Neural cell (in vitro differentiated cells): ENCODE measurements around the gene DOK5. TPM values are rescaled to one million over a fixed set of nuclear protein-coding genes. Genes with fewer than 3 reads are reported as not detected.

ENCODE experiments used
- H2AFZ ChIP-seq: fragments of 200-600, 300-800 bp; sonication (generic), shearing (Covaris generic); 2 replicates; pipeline ENCODE4 v1.6.0; 2014; ENCODE audit warnings: low read depth, mild to moderate bottlenecking, antibody characterized with exemption, low read length, moderate library complexity
- H3F3A ChIP-seq: fragments of 200-600 bp; shearing (Covaris generic); 2 replicates; pipeline ENCODE4 v1.6.1; 2016; ENCODE audit warnings: mild to moderate bottlenecking, moderate library complexity, mixed read lengths, antibody characterized with exemption, low read length; ENCODE audit not compliant: insufficient read depth, poor library complexity, severe bottlenecking
- H3K27ac ChIP-seq: fragments of 200-600, 300-800 bp; sonication (generic), shearing (Covaris generic); 2 replicates; pipeline ENCODE4 v1.5.1; 2014; ENCODE audit warnings: mild to moderate bottlenecking, low read length, moderate library complexity
- H3K27me3 ChIP-seq: fragments of 300-800, 200-600 bp; sonication (generic), shearing (Covaris generic); 2 replicates; pipeline ENCODE4 v1.6.0; 2014; ENCODE audit warnings: mild to moderate bottlenecking, low read depth, low read length, moderate library complexity; ENCODE audit not compliant: insufficient read depth
- H3K36me3 ChIP-seq: fragments of 300-800, 200-600 bp; sonication (generic), shearing (Covaris generic); 2 replicates; pipeline ENCODE4 v1.5.1; 2014; ENCODE audit warnings: mild to moderate bottlenecking, antibody characterized with exemption, low read length, moderate library complexity; ENCODE audit not compliant: insufficient read depth
- H3K4me2 ChIP-seq: fragments of 300-800, 200-600 bp; sonication (generic), shearing (Covaris generic); 2 replicates; pipeline ENCODE4 v1.6.0; 2014; ENCODE audit warnings: mild to moderate bottlenecking, low read length
- H3K4me3 ChIP-seq: fragments of 300-800, 200-600 bp; sonication (generic), shearing (Covaris generic); 2 replicates; pipeline ENCODE4 v1.5.1; 2014; ENCODE audit warnings: mild to moderate bottlenecking, low read length, moderate library complexity
- H3K79me2 ChIP-seq: fragments of 200-600 bp; shearing (Covaris generic); replicated peaks from 2 replicates; pipeline ENCODE4 v1.6.0; 2014; ENCODE audit warnings: mild to moderate bottlenecking, low read length, moderate library complexity; ENCODE audit not compliant: insufficient read depth
- H3K9ac ChIP-seq: fragments of 300-800, 200-600 bp; sonication (generic), shearing (Covaris generic); 2 replicates; pipeline ENCODE4 v1.6.1; 2016; ENCODE audit warnings: mild to moderate bottlenecking, low read length, mixed read lengths
- H3K9me2 ChIP-seq: fragments of 200-600 bp; shearing (Covaris generic); 2 replicates; pipeline ENCODE4 v1.6.1; 2016; ENCODE audit warnings: mild to moderate bottlenecking, low read length, mixed read lengths; ENCODE audit not compliant: insufficient read depth
- H3K9me3 ChIP-seq: fragments of 200-600, 300-800 bp; sonication (generic), shearing (Covaris generic); 2 replicates; pipeline ENCODE4 v1.6.1; 2016; ENCODE audit warnings: mild to moderate bottlenecking, mixed run types, low read length, moderate library complexity, mixed read lengths
- H4K20me1 ChIP-seq: fragments of 200-600 bp; shearing (Covaris generic); 2 replicates; pipeline ENCODE4 v1.6.1; 2016; ENCODE audit warnings: mild to moderate bottlenecking, mixed run types; ENCODE audit not compliant: insufficient read depth
- EP300 ChIP-seq: fragments of 450-650 bp; conservative IDR thresholded peaks from 2 replicates; pipeline ENCODE4 v1.6.1; 2014; ENCODE audit warnings: antibody characterized with exemption, mild to moderate bottlenecking, moderate library complexity; ENCODE audit not compliant: poor library complexity, severe bottlenecking
- EZH2 ChIP-seq: fragments of 200-600, 300-800 bp; shearing (Covaris generic), sonication (generic); IDR thresholded peaks from 2 replicates; pipeline ENCODE4 v1.6.1; 2014; ENCODE audit warnings: antibody characterized with exemption, low read length, borderline replicate concordance, mild to moderate bottlenecking; ENCODE audit not compliant: insufficient read depth, poor library complexity, severe bottlenecking
- MXI1 ChIP-seq: fragments of 450-650 bp; conservative IDR thresholded peaks from 2 replicates; pipeline ENCODE4 v1.6.1; 2014; ENCODE audit warnings: antibody characterized with exemption, mild to moderate bottlenecking; ENCODE audit not compliant: poor library complexity, severe bottlenecking
- POLR2AphosphoS5 ChIP-seq: IDR thresholded peaks from 2 replicates; pipeline ENCODE4 v1.6.1; 2012
- RAD21 ChIP-seq: fragments of 450-650 bp; conservative IDR thresholded peaks from 2 replicates; pipeline ENCODE4 v1.6.1; 2014; ENCODE audit warnings: antibody characterized with exemption, mild to moderate bottlenecking, moderate library complexity
- REST ChIP-seq: IDR thresholded peaks from 2 replicates; pipeline ENCODE4 v1.6.1; 2012; ENCODE audit warnings: borderline replicate concordance
- SMC3 ChIP-seq: fragments of 450-650 bp; conservative IDR thresholded peaks from 2 replicates; pipeline ENCODE4 v1.6.1; 2014; ENCODE audit warnings: antibody characterized with exemption, mild to moderate bottlenecking, moderate library complexity; ENCODE audit not compliant: poor library complexity
- TAF1 ChIP-seq: IDR thresholded peaks from 2 replicates; pipeline ENCODE4 v1.6.1; 2012; ENCODE audit warnings: low read depth
- polyA plus RNA-seq: library from polyadenylated mRNA; depleted of rRNA; stranded (reverse); fragments of >200 nt; gene quantifications from 2 replicates; pipeline ENCODE4 v1.2.3, GENCODE V29; 2014
- TF ChIP-seq, protein P1 (sequence below): fragments of 450-650 bp; IDR thresholded peaks from 2 replicates; pipeline ENCODE4 v1.5.1; 2014; ENCODE audit warnings: antibody characterized with exemption, mild to moderate bottlenecking, moderate library complexity; ENCODE audit not compliant: poor library complexity, severe bottlenecking

DOK5 gene
- polyA plus RNA-seq, 1 donor from 2014 or later: 4.6 TPM

DNA sequence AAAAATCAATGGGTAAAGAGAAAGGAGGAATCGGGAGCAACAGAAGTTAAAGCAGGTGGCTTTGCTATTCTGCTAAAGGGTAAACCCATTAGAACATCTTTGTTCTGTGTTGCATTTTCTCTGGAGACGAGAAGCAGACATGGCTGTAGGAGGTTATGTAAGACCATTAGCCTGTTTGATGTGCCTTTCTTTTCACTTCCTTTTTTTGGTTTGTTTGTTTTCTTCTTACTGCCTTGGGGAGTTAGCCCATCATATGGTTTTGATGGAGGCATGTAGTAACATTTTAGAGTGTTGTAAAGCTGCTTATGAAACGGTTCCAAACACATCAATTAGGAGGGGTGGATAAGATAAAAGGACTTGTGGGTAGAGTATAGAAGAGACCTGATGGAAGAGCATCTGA is 131.0 kb downstream of the DOK5 start:
- TF ChIP-seq POLR2AphosphoS5: no peak
- no peak for TF ChIP-seq EZH2
- no peak for TF ChIP-seq TAF1
- TF ChIP-seq SMC3: no peak
- TF ChIP-seq, protein P1, sequence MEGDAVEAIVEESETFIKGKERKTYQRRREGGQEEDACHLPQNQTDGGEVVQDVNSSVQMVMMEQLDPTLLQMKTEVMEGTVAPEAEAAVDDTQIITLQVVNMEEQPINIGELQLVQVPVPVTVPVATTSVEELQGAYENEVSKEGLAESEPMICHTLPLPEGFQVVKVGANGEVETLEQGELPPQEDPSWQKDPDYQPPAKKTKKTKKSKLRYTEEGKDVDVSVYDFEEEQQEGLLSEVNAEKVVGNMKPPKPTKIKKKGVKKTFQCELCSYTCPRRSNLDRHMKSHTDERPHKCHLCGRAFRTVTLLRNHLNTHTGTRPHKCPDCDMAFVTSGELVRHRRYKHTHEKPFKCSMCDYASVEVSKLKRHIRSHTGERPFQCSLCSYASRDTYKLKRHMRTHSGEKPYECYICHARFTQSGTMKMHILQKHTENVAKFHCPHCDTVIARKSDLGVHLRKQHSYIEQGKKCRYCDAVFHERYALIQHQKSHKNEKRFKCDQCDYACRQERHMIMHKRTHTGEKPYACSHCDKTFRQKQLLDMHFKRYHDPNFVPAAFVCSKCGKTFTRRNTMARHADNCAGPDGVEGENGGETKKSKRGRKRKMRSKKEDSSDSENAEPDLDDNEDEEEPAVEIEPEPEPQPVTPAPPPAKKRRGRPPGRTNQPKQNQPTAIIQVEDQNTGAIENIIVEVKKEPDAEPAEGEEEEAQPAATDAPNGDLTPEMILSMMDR: no peak
- no peak for TF ChIP-seq RAD21
- TF ChIP-seq MXI1: no peak
- no peak for TF ChIP-seq REST
- no peak for TF ChIP-seq EP300
- no peak overlapping the region for H3K4me3 ChIP-seq
- no peak overlapping the region for H3K4me2 ChIP-seq
- H3K9me2 ChIP-seq: no peaks in the 10 kb centered on the region
- no peaks in the 10 kb centered on the region for H3K9me3 ChIP-seq
- H3K27ac ChIP-seq: no peak overlapping the region
- no peaks in the 10 kb centered on the region for H4K20me1 ChIP-seq
- H3F3A ChIP-seq: no peaks in the 10 kb centered on the region
- H3K9ac ChIP-seq: no peak overlapping the region
- no peaks in the 10 kb centered on the region for H3K79me2 ChIP-seq
- no peak overlapping the region for H2AFZ ChIP-seq
- H3K27me3 ChIP-seq: no peaks in the 10 kb centered on the region
- H3K36me3 ChIP-seq: no peaks in the 10 kb centered on the region

DNA sequence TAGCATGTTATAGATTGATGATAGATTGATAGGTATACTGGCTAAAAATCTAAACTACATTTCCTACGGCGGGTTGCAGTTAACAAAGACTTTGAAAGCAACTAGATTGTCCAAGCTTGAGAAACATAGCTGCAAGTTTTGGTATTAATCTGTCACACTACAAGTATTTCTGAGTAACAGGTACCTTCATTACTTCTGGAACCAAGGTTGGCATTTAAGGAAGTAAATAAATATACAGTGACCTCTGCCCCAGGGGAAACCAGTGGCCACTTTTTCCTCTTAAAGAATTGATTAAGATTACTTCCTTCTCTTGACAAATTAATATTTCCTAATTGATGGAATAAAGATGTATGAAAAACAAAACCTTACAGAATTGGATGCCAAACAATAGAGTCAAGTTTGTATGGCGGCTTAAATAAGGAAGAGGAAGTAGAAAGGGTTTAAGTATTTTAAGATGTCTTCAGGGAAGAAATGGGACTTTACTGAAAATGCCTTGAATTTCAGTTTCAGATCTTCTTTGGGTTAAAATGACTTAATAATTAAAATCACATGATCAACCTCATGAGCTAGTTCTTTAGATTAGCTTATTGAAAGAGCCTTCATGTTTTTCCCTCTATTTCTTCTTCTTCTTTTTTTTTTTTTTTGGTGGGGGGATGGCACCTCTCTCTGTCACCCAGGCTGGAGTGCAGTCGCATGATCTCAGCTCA is 132.8 kb downstream of the DOK5 start:
- no peaks in the 10 kb centered on the region for H4K20me1 ChIP-seq
- H3K36me3 ChIP-seq: no peaks in the 10 kb centered on the region
- H3K4me3 ChIP-seq: no peak overlapping the region
- no peaks in the 10 kb centered on the region for H3K9me2 ChIP-seq
- no peak overlapping the region for H3K27ac ChIP-seq
- no peak overlapping the region for H3K4me2 ChIP-seq
- H2AFZ ChIP-seq: no peak overlapping the region
- no peak for TF ChIP-seq EZH2
- TF ChIP-seq, protein P1: no peak
- no peak for TF ChIP-seq REST
- TF ChIP-seq RAD21: no peak
- no peak for TF ChIP-seq SMC3
- TF ChIP-seq POLR2AphosphoS5: no peak
- TF ChIP-seq MXI1: no peak
- TF ChIP-seq TAF1: no peak
- TF ChIP-seq EP300: no peak
- H3K9me3 ChIP-seq: no peaks in the 10 kb centered on the region
- H3F3A ChIP-seq: no peaks in the 10 kb centered on the region
- H3K79me2 ChIP-seq: no peaks in the 10 kb centered on the region
- H3K9ac ChIP-seq: no peak overlapping the region
- no peaks in the 10 kb centered on the region for H3K27me3 ChIP-seq
